ENCODE measurements around the gene ACER1.

Gene ACER1

GRCh38 chr19:6264803-6265202 is 68.6 kb downstream of the ACER1 start:
- H3K4me3 ChIP-seq (ENCODE audit: low read length): no peak overlapping the region
- no peaks in the 10 kb centered on the region for H3K9me3 ChIP-seq (ENCODE audit: low read length)
- no peaks in the 10 kb centered on the region for H3K4me1 ChIP-seq (ENCODE audit: insufficient read depth, low read length)
- no peaks in the 10 kb centered on the region for H3K27me3 ChIP-seq (ENCODE audit: insufficient read depth, low read length)
- peaks cover 66% of the 10 kb centered on the region for H3K36me3 ChIP-seq (ENCODE audit: insufficient read depth, low read length)
- no peak overlapping the region for H2AFZ ChIP-seq (ENCODE audit: low read depth, low read length)

DNA sequence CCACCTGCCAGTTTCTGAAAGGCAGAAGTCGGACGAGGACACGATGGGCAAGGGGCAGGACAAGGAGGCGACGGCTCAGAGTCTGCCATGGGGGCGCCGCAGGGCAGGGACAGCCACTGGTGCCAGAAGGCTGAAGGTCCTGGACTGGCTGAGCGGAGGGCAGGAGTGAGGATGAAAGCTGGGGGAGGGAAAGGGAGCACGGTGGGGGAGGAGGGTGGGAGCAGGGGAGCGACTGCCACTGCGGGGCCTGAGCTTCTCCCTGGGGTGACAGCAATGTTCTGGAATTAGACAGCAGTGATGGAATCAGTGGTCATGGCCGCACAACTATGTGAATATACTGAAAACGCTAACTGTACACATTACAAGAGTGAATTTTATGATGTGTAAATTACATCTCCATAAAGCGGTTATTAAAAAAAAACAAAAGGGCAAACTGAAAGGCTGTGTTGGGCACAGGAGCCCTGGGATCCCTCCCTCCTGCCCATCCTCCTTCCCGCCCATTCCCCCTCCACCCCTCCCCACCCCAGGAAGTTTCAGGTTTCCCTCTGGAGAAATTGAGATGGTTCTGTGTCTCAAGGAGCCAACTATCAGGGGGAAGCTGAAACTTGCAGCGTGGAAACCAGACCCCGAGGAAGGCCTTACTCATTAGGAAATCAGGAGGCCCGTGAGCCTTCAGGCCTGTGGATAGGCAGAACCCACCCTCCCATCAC is 69.5 kb downstream of the ACER1 start:
- H3K4me3 ChIP-seq (ENCODE audit: low read length): no peak overlapping the region
- no peaks in the 10 kb centered on the region for H3K27me3 ChIP-seq (ENCODE audit: insufficient read depth, low read length)
- no peaks in the 10 kb centered on the region for H3K4me1 ChIP-seq (ENCODE audit: insufficient read depth, low read length)
- no peak overlapping the region for H2AFZ ChIP-seq (ENCODE audit: low read depth, low read length)
- H3K36me3 ChIP-seq (ENCODE audit: insufficient read depth, low read length): peaks cover 65% of the 10 kb centered on the region
- H3K9me3 ChIP-seq (ENCODE audit: low read length): no peaks in the 10 kb centered on the region

DNA sequence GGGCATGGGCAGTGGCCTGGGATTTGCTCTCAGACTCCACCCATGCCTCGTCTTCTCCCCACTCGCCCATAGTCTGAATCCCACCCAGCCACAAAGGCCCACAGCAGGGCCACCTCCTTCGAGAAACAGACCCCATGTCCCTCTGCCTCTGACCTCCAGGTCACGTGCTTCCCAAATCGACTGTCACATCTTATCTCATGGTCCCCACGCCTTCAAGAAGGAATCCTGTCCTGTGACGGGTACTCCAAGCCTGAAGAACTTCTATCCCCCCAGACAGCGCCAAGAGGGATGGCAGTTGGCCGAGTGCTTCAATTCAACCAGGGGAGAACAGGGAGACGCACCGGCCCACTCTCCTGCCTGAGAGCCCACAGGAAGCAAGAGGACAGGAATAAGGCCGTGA is 70.1 kb downstream of the ACER1 start:
- H3K4me3 ChIP-seq (ENCODE audit: low read length): no peak overlapping the region
- peaks cover under 1% of the 10 kb centered on the region for H3K4me1 ChIP-seq (ENCODE audit: insufficient read depth, low read length)
- H3K27me3 ChIP-seq (ENCODE audit: insufficient read depth, low read length): no peaks in the 10 kb centered on the region
- H2AFZ ChIP-seq (ENCODE audit: low read depth, low read length): no peak overlapping the region
- H3K36me3 ChIP-seq (ENCODE audit: insufficient read depth, low read length): peaks cover 65% of the 10 kb centered on the region
- no peaks in the 10 kb centered on the region for H3K9me3 ChIP-seq (ENCODE audit: low read length)

GRCh38 chr19:6262519-6262918 is 70.9 kb downstream of the ACER1 start:
- Histone ChIP-seq H3K4me1 (ENCODE audit: insufficient read depth, low read length) (peaks cover 2% of the 10 kb centered on the region), H3K36me3 (ENCODE audit: insufficient read depth, low read length) (peaks cover 66% of the 10 kb centered on the region), H3K9me3 (ENCODE audit: low read length) (no peaks in the 10 kb centered on the region), H2AFZ (ENCODE audit: low read depth, low read length) (no peak overlapping the region), H3K4me3 (ENCODE audit: low read length) (no peak overlapping the region), H3K27me3 (ENCODE audit: insufficient read depth, low read length) (no peaks in the 10 kb centered on the region)

- Histone ChIP-seq H3K27me3 (ENCODE audit: insufficient read depth, low read length) (no peaks in the 10 kb centered on the region), H2AFZ (ENCODE audit: low read depth, low read length) (no peak overlapping the region), H3K4me1 (ENCODE audit: insufficient read depth, low read length) (peaks cover 2% of the 10 kb centered on the region), H3K9me3 (ENCODE audit: low read length) (no peaks in the 10 kb centered on the region), H3K36me3 (ENCODE audit: insufficient read depth, low read length) (peaks cover 63% of the 10 kb centered on the region), H3K4me3 (ENCODE audit: low read length) (no peak overlapping the region)
Observed at GRCh38 chr19:6261883-6262282, 71.5 kb downstream of the ACER1 start.

GRCh38 chr19:6260912-6261650 is 72.3 kb downstream of the ACER1 start:
- no peak overlapping the region for H2AFZ ChIP-seq (ENCODE audit: low read depth, low read length)
- no peaks in the 10 kb centered on the region for H3K27me3 ChIP-seq (ENCODE audit: insufficient read depth, low read length)
- no peaks in the 10 kb centered on the region for H3K9me3 ChIP-seq (ENCODE audit: low read length)
- H3K4me3 ChIP-seq (ENCODE audit: low read length): no peak overlapping the region
- peaks cover 63% of the 10 kb centered on the region for H3K36me3 ChIP-seq (ENCODE audit: insufficient read depth, low read length)
- H3K4me1 ChIP-seq (ENCODE audit: insufficient read depth, low read length): peaks cover 2% of the 10 kb centered on the region

DNA sequence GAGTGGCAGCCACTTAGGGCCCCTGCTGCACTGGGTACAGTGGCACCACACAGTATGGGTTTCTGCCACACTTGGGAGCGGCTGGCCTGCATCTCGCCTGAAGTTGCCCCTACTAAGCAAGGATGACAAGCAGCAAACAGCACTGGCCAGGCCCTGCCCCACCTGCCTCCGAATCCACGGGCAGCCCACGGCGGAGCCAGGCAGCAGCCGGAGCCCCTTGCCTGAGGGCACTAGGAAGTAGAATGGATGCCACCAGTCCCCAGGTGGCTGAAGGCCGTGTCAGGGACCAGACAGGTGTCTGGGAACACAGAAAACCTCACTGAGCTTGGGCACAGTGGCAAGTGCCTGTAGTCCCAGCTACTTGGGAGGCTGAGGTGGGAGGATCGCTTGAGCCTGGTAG is 73.0 kb downstream of the ACER1 start:
- H3K36me3 ChIP-seq (ENCODE audit: insufficient read depth, low read length): peaks cover 66% of the 10 kb centered on the region
- H3K27me3 ChIP-seq (ENCODE audit: insufficient read depth, low read length): no peaks in the 10 kb centered on the region
- no peak overlapping the region for H3K4me3 ChIP-seq (ENCODE audit: low read length)
- peaks cover 2% of the 10 kb centered on the region for H3K4me1 ChIP-seq (ENCODE audit: insufficient read depth, low read length)
- H3K9me3 ChIP-seq (ENCODE audit: low read length): no peaks in the 10 kb centered on the region
- no peak overlapping the region for H2AFZ ChIP-seq (ENCODE audit: low read depth, low read length)

GRCh38 chr19:6259312-6259861 is 74.0 kb downstream of the ACER1 start:
- no peak overlapping the region for H2AFZ ChIP-seq (ENCODE audit: low read depth, low read length)
- H3K4me3 ChIP-seq (ENCODE audit: low read length): no peak overlapping the region
- no peaks in the 10 kb centered on the region for H3K9me3 ChIP-seq (ENCODE audit: low read length)
- peaks cover 2% of the 10 kb centered on the region for H3K4me1 ChIP-seq (ENCODE audit: insufficient read depth, low read length)
- no peaks in the 10 kb centered on the region for H3K27me3 ChIP-seq (ENCODE audit: insufficient read depth, low read length)
- H3K36me3 ChIP-seq (ENCODE audit: insufficient read depth, low read length): peaks cover 68% of the 10 kb centered on the region

DNA sequence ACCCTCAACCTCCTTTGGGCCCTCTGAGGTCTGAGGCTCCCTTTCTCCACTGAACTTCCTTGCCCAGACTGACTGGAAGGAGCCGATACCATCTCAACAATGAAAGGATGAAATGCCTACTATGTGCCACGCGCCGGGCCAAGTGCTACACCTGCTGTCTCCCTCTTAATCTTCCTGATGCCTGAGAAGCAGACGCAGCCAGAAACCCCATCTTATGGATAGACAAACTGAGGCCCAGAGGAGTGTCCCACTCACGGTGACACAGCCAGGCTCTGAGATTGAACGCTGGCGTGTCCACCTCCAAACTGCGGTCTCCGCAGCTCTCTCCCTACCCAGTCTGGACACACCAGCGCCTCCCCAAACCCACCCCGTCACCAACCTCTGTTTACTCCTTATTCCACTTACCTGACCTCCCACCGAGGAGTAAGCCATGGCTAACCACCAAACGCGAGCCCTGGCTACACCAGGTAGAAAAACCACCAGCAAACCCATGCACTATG is 74.5 kb downstream of the ACER1 start:
- peaks cover 2% of the 10 kb centered on the region for H3K4me1 ChIP-seq (ENCODE audit: insufficient read depth, low read length)
- H3K4me3 ChIP-seq (ENCODE audit: low read length): no peak overlapping the region
- H3K36me3 ChIP-seq (ENCODE audit: insufficient read depth, low read length): peaks cover 73% of the 10 kb centered on the region
- H3K27me3 ChIP-seq (ENCODE audit: insufficient read depth, low read length): no peaks in the 10 kb centered on the region
- H3K9me3 ChIP-seq (ENCODE audit: low read length): no peaks in the 10 kb centered on the region
- H2AFZ ChIP-seq (ENCODE audit: low read depth, low read length): no peak overlapping the region

All from neuron (in vitro differentiated cells).